D341Med (cell line): Measurements from ENCODE around the gene DDX59.
"Not testable (repeated sequence)": the region's sequence is repeated elsewhere in the genome, so short reads cannot be mapped to it uniquely, and the experiment has no call there.

ENCODE experiments used
- DNase-seq: peaks from one replicate; pipeline ENCODE4 v3.0.0; 2012; ENCODE audit warnings: low spot score

DDX59 gene

GRCh38 chr1:200670242-200671118 is 773 bp upstream of the DDX59 start:
- DNase-seq, result peak; percentile 63

GRCh38 chr1:200668514-200669313 is 993 bp downstream of the DDX59 start:
- no peak for DNase-seq

GRCh38 chr1:200666309-200666708 is 3.4 kb downstream of the DDX59 start:
- DNase-seq, result no peak

GRCh38 chr1:200665861-200666260 is 3.8 kb downstream of the DDX59 start:
- DNase-seq, result no peak

- DNase-seq, result no peak
These were observed 9.0 kb downstream of the DDX59 start for GRCh38 chr1:200660719-200661118.

GRCh38 chr1:200659269-200659668 is 10.4 kb downstream of the DDX59 start:
- no peak for DNase-seq

- DNase-seq, result no peak
These were observed 11.5 kb downstream of the DDX59 start for GRCh38 chr1:200658037-200658818.

GRCh38 chr1:200654660-200655059 is 15.0 kb downstream of the DDX59 start:
- no peak for DNase-seq

GRCh38 chr1:200653022-200653462 is 16.7 kb downstream of the DDX59 start:
- no peak for DNase-seq

- no peak for DNase-seq
These were observed 17.3 kb downstream of the DDX59 start for GRCh38 chr1:200652378-200652777.

GRCh38 chr1:200646515-200646914 is 23.2 kb downstream of the DDX59 start:
- no peak for DNase-seq

- DNase-seq, result no peak
These were observed 25.7 kb downstream of the DDX59 start for GRCh38 chr1:200644021-200644420.

- no peak for DNase-seq
These were observed 27.2 kb downstream of the DDX59 start for GRCh38 chr1:200642481-200642880.

- DNase-seq, result no peak
These were observed 28.7 kb downstream of the DDX59 start for GRCh38 chr1:200640963-200641401.

GRCh38 chr1:200640373-200640962 is 29.2 kb downstream of the DDX59 start:
- no peak for DNase-seq

- DNase-seq, result no peak
These were observed 31.6 kb downstream of the DDX59 start for GRCh38 chr1:200638073-200638472.

GRCh38 chr1:200636681-200637080 is 33.0 kb downstream of the DDX59 start:
- DNase-seq, result no peak

GRCh38 chr1:200634261-200635122 is 35.2 kb downstream of the DDX59 start:
- DNase-seq, result no peak

- no peak for DNase-seq
These were observed 38.3 kb downstream of the DDX59 start for GRCh38 chr1:200631375-200631774.

GRCh38 chr1:200630515-200630899 is 39.2 kb downstream of the DDX59 start:
- DNase-seq, result not testable (repeated sequence)
